ENCODE data around the gene NUP50.

NUP50 gene

GRCh38 chr22:45221201-45221600 is 57.5 kb downstream of the NUP50 start:
- DNase-seq (ENCODE audit: low spot score in 2 of 2) = no peak
- H3K27ac Mint-ChIP-seq (ENCODE audit: low read depth) = no peak overlapping the region
- no peaks in the 10 kb centered on the region for H3K27me3 Mint-ChIP-seq
- H3K36me3 Mint-ChIP-seq (ENCODE audit: insufficient read depth) = peaks cover 4% of the 10 kb centered on the region
- peaks cover 27% of the 10 kb centered on the region for H3K4me1 Mint-ChIP-seq
- no peaks in the 10 kb centered on the region for H3K9me3 Mint-ChIP-seq
- no peak for ATAC-seq (replicated peaks; ENCODE audit: extremely low read depth, poor library complexity, severe bottlenecking)
- no peak overlapping the region for H3K4me3 Mint-ChIP-seq

GRCh38 chr22:45223304-45224117 is 59.8 kb downstream of the NUP50 start:
- Mint-ChIP-seq H3K36me3 (ENCODE audit: insufficient read depth) (peaks cover 4% of the 10 kb centered on the region), H3K9me3 (no peaks in the 10 kb centered on the region), H3K4me1 (peaks cover 33% of the 10 kb centered on the region), H3K27ac (ENCODE audit: low read depth) (peak overlapping the region; percentile 58), H3K27me3 (no peaks in the 10 kb centered on the region), H3K4me3 (no peak overlapping the region)
- no peak for ATAC-seq (replicated peaks; ENCODE audit: extremely low read depth, poor library complexity, severe bottlenecking)
- DNase-seq (ENCODE audit: low spot score in 2 of 2) = no peak

- Mint-ChIP-seq H3K9me3 (no peaks in the 10 kb centered on the region), H3K27ac (ENCODE audit: low read depth) (peak overlapping the region; percentile 58), H3K36me3 (ENCODE audit: insufficient read depth) (peaks cover 2% of the 10 kb centered on the region), H3K27me3 (no peaks in the 10 kb centered on the region), H3K4me1 (peaks cover 34% of the 10 kb centered on the region), H3K4me3 (no peak overlapping the region)
- ATAC-seq (replicated peaks; ENCODE audit: extremely low read depth, poor library complexity, severe bottlenecking) = no peak
- no peak for DNase-seq (ENCODE audit: low spot score in 2 of 2)
Measured at GRCh38 chr22:45224331-45224730, 60.6 kb downstream of the NUP50 start.

GRCh38 chr22:45224988-45225731 is 61.4 kb downstream of the NUP50 start:
- Mint-ChIP-seq H3K36me3 (ENCODE audit: insufficient read depth) (peaks cover 2% of the 10 kb centered on the region), H3K4me1 (peaks cover 34% of the 10 kb centered on the region), H3K27me3 (no peaks in the 10 kb centered on the region), H3K27ac (ENCODE audit: low read depth) (no peak overlapping the region), H3K9me3 (no peaks in the 10 kb centered on the region), H3K4me3 (no peak overlapping the region)
- ATAC-seq (replicated peaks; ENCODE audit: extremely low read depth, poor library complexity, severe bottlenecking) (no peak), DNase-seq (ENCODE audit: low spot score in 2 of 2) (no peak)

- Mint-ChIP-seq H3K36me3 (ENCODE audit: insufficient read depth) (peaks cover 2% of the 10 kb centered on the region), H3K9me3 (no peaks in the 10 kb centered on the region), H3K4me1 (peaks cover 34% of the 10 kb centered on the region), H3K27me3 (no peaks in the 10 kb centered on the region), H3K27ac (ENCODE audit: low read depth) (no peak overlapping the region), H3K4me3 (no peak overlapping the region)
- no peak for DNase-seq (ENCODE audit: low spot score in 2 of 2)
- ATAC-seq (replicated peaks; ENCODE audit: extremely low read depth, poor library complexity, severe bottlenecking) = no peak
Measured at GRCh38 chr22:45225732-45226502, 62.2 kb downstream of the NUP50 start.

- Mint-ChIP-seq H3K27me3 (no peaks in the 10 kb centered on the region), H3K27ac (ENCODE audit: low read depth) (no peak overlapping the region)
Measured at GRCh38 chr22:45226503-45227186, 62.9 kb downstream of the NUP50 start.

GRCh38 chr22:45227645-45228400 is 64.1 kb downstream of the NUP50 start:
- no peaks in the 10 kb centered on the region for H3K9me3 Mint-ChIP-seq
- H3K36me3 Mint-ChIP-seq (ENCODE audit: insufficient read depth) = peaks cover 2% of the 10 kb centered on the region
- ATAC-seq (replicated peaks; ENCODE audit: extremely low read depth, poor library complexity, severe bottlenecking) = no peak
- H3K4me3 Mint-ChIP-seq = no peak overlapping the region
- peaks cover 32% of the 10 kb centered on the region for H3K4me1 Mint-ChIP-seq
- no peak overlapping the region for H3K27ac Mint-ChIP-seq (ENCODE audit: low read depth)
- no peak for DNase-seq (ENCODE audit: low spot score in 2 of 2)
- H3K27me3 Mint-ChIP-seq = no peaks in the 10 kb centered on the region

More at GRCh38 chr22:45226503-45227186, 62.9 kb downstream of the NUP50 start:
- ATAC-seq (replicated peaks; ENCODE audit: extremely low read depth, poor library complexity, severe bottlenecking) (no peak), DNase-seq (ENCODE audit: low spot score in 2 of 2) (no peak)
- Mint-ChIP-seq H3K36me3 (ENCODE audit: insufficient read depth) (peaks cover 2% of the 10 kb centered on the region), H3K4me1 (peaks cover 34% of the 10 kb centered on the region), H3K9me3 (no peaks in the 10 kb centered on the region), H3K4me3 (no peak overlapping the region)

- Mint-ChIP-seq H3K27ac (ENCODE audit: low read depth) (no peak overlapping the region), H3K27me3 (no peaks in the 10 kb centered on the region), H3K4me3 (no peak overlapping the region), H3K4me1 (peaks cover 33% of the 10 kb centered on the region), H3K36me3 (ENCODE audit: insufficient read depth) (peaks cover 2% of the 10 kb centered on the region), H3K9me3 (no peaks in the 10 kb centered on the region)
- ATAC-seq (replicated peaks; ENCODE audit: extremely low read depth, poor library complexity, severe bottlenecking) (no peak), DNase-seq (ENCODE audit: low spot score in 2 of 2) (no peak)
Measured at GRCh38 chr22:45228401-45228754, 64.7 kb downstream of the NUP50 start.

- Mint-ChIP-seq H3K27ac (ENCODE audit: low read depth) (no peak overlapping the region), H3K36me3 (ENCODE audit: insufficient read depth) (peaks cover 2% of the 10 kb centered on the region), H3K9me3 (no peaks in the 10 kb centered on the region), H3K27me3 (no peaks in the 10 kb centered on the region), H3K4me1 (peaks cover 28% of the 10 kb centered on the region), H3K4me3 (no peak overlapping the region)
- DNase-seq (ENCODE audit: low spot score in 2 of 2) (no peak), ATAC-seq (replicated peaks; ENCODE audit: extremely low read depth, poor library complexity, severe bottlenecking) (no peak)
Measured at GRCh38 chr22:45229181-45229580, 65.5 kb downstream of the NUP50 start.

GRCh38 chr22:45230026-45230721 is 66.4 kb downstream of the NUP50 start:
- DNase-seq (ENCODE audit: low spot score in 2 of 2) = no peak
- Mint-ChIP-seq H3K36me3 (ENCODE audit: insufficient read depth) (no peaks in the 10 kb centered on the region), H3K27ac (ENCODE audit: low read depth) (no peak overlapping the region), H3K4me1 (peaks cover 22% of the 10 kb centered on the region), H3K4me3 (no peak overlapping the region), H3K9me3 (no peaks in the 10 kb centered on the region), H3K27me3 (no peaks in the 10 kb centered on the region)
- ATAC-seq (replicated peaks; ENCODE audit: extremely low read depth, poor library complexity, severe bottlenecking) = no peak

GRCh38 chr22:45231293-45231692 is 67.6 kb downstream of the NUP50 start:
- H3K4me3 Mint-ChIP-seq = no peak overlapping the region
- H3K4me1 Mint-ChIP-seq = peaks cover 16% of the 10 kb centered on the region
- no peaks in the 10 kb centered on the region for H3K27me3 Mint-ChIP-seq
- H3K36me3 Mint-ChIP-seq (ENCODE audit: insufficient read depth) = no peaks in the 10 kb centered on the region
- no peak overlapping the region for H3K27ac Mint-ChIP-seq (ENCODE audit: low read depth)
- no peaks in the 10 kb centered on the region for H3K9me3 Mint-ChIP-seq
- DNase-seq (ENCODE audit: low spot score in 2 of 2) = no peak
- no peak for ATAC-seq (replicated peaks; ENCODE audit: extremely low read depth, poor library complexity, severe bottlenecking)

Data from central memory CD8-positive, alpha-beta T cell (primary cell).